HG02642 (cell line): ENCODE measurements around the gene RNF7.
"Not testable (repeated sequence)": the region's sequence is repeated elsewhere in the genome, so short reads cannot be mapped to it uniquely, and the experiment has no call there.

Experiments used
- ATAC-seq: cut with Tn5 transposase; IDR thresholded peaks from one replicate; pipeline ENCODE4 v1.9.1; 2021; ENCODE audit warnings: mild to moderate bottlenecking; ENCODE audit not compliant: unreplicated experiment, poor library complexity

RNF7 gene

DNA sequence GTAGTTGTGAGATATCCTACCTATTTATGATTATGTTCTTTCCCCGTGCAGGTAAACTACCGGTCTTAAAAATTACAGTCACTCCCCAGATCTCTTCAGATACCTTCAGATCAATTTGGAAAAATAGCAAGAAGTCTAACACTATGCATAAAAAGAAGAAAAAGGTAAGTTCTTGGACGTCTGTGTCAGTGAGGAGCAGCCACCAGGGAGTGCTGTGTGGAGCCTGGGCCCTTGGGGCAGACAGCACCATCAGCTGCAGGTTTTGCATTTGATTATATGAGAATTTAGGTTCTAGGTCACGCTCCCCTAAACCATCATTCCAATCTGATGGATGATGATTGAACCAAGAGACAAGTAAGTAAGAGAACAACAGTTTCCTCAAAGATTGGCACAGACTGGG lies 8.9 kb upstream of the RNF7 start:
- ATAC-seq, result no peak

DNA sequence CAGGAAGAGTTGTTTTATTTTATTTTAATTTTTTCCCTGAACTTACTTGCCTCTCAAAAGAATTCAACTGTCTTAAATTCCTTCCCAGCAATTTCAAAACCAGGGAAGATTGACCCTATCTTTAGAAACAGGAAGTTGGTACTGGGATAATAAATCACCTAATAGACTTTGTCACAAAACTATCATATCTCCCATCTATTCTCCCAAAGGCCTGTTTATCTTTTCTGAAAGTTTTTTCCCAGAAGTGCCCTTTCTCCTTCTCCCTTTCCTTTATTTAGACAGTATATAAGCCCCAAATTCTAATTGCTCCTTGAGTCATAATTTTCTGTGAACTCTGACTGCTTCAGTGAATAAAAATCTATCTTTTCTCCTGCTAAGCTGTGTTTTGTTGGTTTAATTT lies 2.9 kb upstream of the RNF7 start:
- no peak for ATAC-seq

DNA sequence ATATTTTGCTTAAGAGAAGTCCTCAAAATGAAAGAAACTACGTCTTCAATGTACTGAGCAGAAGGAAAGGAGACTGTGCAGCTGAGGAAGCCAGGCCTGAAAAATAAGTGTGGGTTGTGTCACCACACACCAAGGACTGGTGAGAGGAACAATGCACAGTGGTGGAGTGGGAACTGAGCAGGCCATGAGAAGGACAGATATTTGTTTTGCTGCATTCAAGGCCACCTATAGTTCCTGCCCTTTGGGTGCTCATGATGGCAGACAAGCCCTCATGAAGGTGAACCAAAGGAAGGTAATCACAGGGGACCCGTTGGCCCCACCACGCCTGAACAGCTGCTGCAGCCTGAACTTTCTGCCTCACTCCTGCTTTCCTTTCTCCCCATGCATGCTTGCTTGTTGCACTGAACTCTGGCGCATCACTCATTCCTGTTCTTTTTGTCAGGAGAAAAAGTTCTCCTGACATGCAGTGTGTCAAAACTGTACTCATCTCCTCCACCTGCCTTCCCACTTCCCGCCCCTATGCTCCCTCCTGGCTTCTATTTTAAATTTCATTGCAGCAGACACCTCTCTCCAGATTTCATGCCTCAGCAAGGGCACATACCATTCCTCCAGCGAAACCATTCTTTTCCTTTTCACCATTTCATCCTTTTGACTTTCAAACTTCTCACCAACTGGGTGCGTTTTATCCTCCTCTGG lies 2.2 kb upstream of the RNF7 start:
- ATAC-seq, result no peak

GRCh38 chr3:141737093-141737492 lies 1.0 kb upstream of the RNF7 start:
- no peak for ATAC-seq

DNA sequence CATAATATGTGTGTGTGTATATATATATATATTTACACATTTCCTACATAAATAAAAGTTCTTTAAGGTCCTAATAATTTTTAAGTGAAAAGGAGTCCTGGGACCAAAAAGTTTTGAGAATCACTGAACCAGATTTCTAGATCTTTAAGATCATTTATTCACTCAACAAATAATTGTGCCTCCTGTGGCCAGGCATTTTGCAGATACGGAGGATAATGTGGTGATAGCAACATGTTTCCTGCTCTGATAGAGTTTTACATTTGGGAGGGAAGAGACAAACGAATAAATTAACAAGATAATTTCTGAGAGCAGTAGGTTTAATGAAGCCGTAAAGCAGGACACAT lies 448 bp upstream of the RNF7 start:
- no peak for ATAC-seq

DNA sequence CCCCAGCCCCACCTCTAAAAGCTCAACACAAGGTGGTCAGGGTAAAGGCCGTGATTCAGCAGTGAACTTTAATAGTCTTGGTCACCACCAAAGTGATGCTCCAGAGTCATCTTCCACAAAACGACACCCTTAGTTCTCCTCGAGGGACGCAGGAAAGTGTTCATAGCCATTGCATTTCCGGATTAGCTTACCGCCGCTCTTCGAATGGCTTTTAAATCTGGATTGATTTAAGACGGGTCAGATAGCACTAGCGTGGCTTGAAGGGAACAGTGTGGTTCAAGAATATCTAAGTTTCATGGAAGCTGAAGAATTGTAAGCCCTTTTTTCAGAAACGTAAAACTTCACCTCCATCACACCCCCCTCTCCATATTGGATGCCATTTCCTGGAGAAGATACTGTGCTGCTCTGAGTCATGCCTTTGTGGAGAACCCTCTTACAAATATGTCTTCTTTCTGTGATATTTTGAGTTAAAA lies 829 bp downstream of the RNF7 start:
- no peak for ATAC-seq

GRCh38 chr3:141739731-141740130 lies 1.6 kb downstream of the RNF7 start:
- ATAC-seq, result no peak

DNA sequence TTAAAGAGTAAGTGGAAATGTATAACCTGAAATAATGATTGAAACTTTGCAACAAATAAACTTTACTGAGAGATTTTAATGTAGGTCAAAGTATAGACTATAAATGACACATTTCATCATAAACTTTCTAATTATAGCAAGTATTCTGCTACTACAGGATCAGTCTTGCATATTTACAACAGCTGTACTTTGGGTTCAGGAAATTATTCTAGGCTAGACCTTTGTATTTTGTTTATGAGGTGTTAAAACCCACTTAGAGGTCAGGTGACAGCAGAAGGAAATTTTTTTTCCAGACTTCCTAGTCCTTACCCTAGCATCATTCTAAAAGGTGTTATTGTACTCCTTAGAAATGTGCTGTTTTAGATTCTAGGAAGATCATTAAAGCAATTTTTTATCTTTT lies 2.3 kb downstream of the RNF7 start:
- ATAC-seq, result no peak

GRCh38 chr3:141743305-141743704 lies 5.2 kb downstream of the RNF7 start:
- ATAC-seq, result no peak

- no peak for ATAC-seq
These were observed 8.9 kb downstream of the RNF7 start for GRCh38 chr3:141746962-141747361.

DNA sequence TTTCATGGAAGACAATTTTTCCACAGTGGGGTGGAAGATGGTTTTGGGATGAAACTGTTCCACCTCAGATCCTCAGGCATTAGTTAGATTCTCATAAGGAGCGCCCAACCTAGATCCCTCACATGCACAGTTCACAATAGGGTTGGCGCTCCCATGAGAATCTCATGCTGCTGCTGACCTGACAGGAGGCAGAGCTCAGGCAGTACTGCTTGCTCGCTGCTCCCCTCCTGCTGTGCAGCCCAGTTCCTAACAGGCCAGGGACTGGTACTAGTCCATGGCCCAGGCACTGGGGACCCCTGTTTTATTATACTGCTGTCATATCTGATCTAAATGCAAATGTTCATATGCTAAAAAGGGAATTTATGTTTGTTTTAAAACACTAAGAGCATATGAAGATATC lies 15.3 kb downstream of the RNF7 start:
- no peak for ATAC-seq

DNA sequence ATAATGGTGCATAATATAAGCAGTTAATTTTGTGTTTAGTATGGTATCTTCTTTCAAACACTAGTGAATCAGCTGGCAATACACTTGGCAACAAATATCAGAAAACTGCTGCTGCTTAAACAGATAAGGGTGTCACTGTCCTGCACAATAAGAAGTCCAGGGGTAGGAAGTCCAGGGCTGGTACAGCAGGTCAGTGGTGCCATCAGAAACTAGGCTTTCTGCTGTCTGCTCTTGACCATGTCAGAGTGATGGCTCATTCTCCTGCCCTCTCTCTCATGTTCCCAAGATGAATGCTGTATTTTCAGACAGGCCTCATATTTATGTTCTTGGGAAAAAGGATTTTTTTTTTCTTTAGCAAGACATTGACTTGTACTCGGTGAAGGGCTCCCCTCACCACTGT lies 15.9 kb downstream of the RNF7 start:
- ATAC-seq, result no peak

DNA sequence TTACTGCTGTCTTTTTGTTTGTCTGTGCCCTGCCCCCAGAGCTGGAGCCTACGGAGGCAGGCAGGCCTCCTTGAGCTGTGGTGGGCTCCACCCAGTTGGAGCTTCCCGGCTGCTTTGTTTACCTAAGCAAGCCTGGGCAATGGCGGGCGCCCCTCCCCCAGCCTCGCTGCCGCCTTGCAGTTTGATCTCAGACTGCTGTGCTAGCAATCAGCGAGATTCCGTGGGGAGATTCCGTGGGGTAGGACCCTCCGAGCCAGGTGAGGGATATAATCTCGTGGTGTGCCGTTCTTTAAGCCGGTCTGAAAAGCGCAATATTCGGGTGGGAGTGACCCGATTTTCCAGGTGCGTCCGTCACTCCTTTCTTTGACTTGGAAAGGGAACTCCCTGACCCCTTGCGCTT lies 24.5 kb downstream of the RNF7 start:
- ATAC-seq, result not testable (repeated sequence)

GRCh38 chr3:141763088-141763750 lies 25.1 kb downstream of the RNF7 start, which contains the start of gene GRK7:
TSS of gene GRK7 (plus strand) at chr3:141763408. CDS start at chr3:141778285, 14,877 bp downstream.
- no peak for ATAC-seq

DNA sequence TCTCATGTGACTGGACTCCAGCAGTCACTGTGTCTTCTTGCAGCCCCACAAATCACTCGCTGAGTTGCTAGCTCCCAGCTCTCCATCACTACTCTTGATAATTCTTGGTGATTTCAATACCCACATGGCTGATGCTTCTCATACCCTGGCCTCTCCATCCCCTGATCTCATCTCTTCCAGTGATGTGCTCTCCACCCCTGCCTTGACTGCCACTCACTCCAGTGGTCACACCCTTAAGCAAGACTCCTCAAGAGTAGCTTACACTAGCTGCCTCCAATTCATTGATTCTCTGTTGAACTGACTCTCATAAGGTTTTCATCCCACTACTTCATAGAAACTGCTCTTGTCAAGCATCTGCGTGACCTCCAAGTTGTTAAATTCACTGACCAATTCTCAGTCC lies 25.9 kb downstream of the RNF7 start:
- ATAC-seq, result no peak

- ATAC-seq, result no peak
These were observed 26.4 kb downstream of the RNF7 start for GRCh38 chr3:141764465-141764864.

DNA sequence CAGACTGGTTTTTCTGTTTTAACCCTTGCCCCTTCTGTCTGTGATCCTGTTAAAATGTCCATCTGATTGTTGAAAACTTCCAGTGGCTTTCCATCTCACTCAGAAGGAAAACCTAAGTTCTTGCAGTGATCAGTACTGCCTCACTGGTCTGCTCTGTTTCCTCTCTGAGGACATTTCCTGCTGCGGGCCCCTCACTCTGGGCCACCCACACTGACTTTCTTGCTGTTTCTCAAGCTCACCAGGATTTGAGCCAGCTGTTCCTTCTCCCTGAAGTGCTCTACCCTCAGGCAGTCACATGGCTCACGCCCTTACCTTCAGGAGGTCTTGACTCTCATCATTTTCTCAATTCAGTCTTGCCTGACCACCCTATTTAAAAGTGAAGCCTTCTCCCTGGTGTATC lies 26.9 kb downstream of the RNF7 start:
- ATAC-seq, result no peak

DNA sequence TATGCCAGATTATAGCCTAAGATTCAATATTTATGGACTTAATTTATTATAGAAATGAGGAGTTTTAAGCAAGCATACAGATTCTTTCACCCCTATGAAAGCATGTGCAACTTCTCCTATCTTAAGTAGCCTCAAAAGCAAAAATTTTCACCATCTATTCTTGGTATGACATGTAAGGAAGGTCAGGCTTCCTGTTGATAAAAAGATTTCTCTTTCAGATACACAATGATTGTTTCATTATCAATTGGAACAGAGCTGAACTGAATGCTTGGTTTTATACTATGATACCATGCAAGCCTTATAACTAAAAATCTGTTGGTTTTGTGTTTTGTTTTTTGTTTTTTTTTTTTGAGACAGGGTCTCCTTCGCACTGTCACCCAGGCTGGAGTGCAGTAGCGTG lies 29.0 kb downstream of the RNF7 start:
- no peak for ATAC-seq

DNA sequence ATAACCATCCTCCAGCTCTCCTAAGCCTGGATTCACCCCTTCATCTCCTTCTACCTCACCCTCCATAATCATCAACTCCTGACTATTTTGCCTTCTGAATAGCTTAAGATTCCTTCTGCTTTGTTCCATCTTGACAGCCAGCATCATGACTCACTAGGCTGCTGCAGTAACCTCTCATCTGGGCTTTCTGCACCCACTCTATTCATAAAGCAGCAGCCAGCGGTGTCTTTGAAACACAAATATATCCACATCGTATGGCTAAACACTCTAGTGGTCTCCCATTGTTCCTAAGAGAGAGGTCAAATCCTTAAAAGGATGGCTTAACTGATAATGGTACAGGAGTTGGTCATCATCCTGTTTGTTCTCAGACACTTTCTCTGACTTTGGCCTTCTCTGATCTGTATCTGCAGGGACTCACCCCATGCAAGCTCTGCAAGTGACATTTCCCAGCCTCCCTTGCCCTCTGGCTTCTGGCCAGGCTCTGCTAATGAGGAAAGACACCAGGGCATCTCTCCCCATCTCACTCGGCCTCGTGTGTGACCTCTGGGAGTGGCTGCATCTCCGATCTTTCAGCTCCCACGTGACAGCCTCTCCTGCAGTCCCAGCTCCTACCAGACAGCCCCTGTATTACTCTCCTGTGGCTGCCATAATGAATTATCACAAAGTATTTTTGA lies 31.3 kb downstream of the RNF7 start:
- ATAC-seq, result no peak

GRCh38 chr3:141773676-141774075 lies 35.6 kb downstream of the RNF7 start:
- no peak for ATAC-seq

GRCh38 chr3:141776376-141776775 lies 38.3 kb downstream of the RNF7 start:
- no peak for ATAC-seq

DNA sequence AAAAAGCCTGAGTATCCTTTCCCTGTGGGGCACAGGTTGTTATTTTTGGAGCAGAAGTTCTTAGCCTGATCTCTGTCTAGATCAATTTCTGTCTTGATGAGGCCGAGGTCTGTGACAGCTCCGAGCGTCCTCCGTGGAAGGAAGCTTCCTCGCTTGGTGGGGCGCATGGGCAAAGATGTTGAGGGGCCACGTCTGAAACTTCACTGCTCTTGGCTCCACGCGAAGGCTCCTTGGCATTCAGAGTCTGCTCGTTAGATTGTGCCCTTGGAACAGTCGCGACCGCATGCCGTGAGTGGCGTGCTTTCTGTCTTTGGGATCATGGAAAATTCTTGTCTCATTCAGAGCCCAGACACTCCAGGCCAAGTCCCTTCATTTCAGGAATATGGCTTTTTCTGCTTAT lies 38.8 kb downstream of the RNF7 start:
- ATAC-seq, result no peak
